Measurements from ENCODE around the gene GCHFR. TPM values are rescaled to one million over a fixed set of nuclear protein-coding genes. Genes with fewer than 3 reads are reported as not detected.

Gene GCHFR
- total and polyA plus RNA-seq, 2 donors (not counting 3 experiments of a cell fraction or from before 2014, with no cell fraction given): 6.3 to 14.2 TPM

- dilution Hi-C loops (cut with MboI; ENCODE audit: extremely low pct_ligation_motif_present, low sequenced_read_pairs) (no loop called here), intact Hi-C loops (cut with micrococcal nuclease) (no loop called here)
- Histone ChIP-seq H3K9me3 (replicated peaks; ENCODE audit: control insufficient read depth, insufficient read depth, low read length) (no peaks in the 10 kb centered on the region), H3K4me3 (replicated peaks in 1 of 3; ENCODE audit: insufficient read depth in 1 of 3, low read depth in 1 of 3, low read length in 3 of 3) (no peak overlapping the region), H3K9me1 (replicated peaks; ENCODE audit: control insufficient read depth, extremely low read depth, insufficient read depth, low read length) (no peaks in the 10 kb centered on the region), H3K4me1 (ENCODE audit: control insufficient read depth, extremely low read depth, insufficient read depth, low read length) (no peaks in the 10 kb centered on the region), H2AFZ (ENCODE audit: low read depth, low read length) (no peak overlapping the region), H3K27ac (ENCODE audit: insufficient read depth, low read depth, low read length) (no peak overlapping the region), H3K36me3 (ENCODE audit: control insufficient read depth in 2 of 2, extremely low read depth in 1 of 2, insufficient read depth in 2 of 2, low read length in 2 of 2) (peaks cover 20 to 25% of the 10 kb centered on the region in 2 experiments), H3K9ac (replicated peaks; ENCODE audit: extremely low read depth, insufficient read depth, low read length) (no peak overlapping the region), H3K4me2 (ENCODE audit: insufficient read depth, low read length) (no peak overlapping the region), H3K79me2 (ENCODE audit: control insufficient read depth, insufficient read depth, low read length) (no peaks in the 10 kb centered on the region), H3K27me3 (ENCODE audit: control insufficient read depth in 2 of 2, insufficient read depth in 2 of 2, low read length in 2 of 2) (no peaks in the 10 kb centered on the region), H4K20me1 (replicated peaks; ENCODE audit: control insufficient read depth, extremely low read depth, insufficient read depth, low read length) (no peaks in the 10 kb centered on the region)
- no TSS peak for BruUV-seq (replicated peaks)
- POLR2A ChIA-PET: no interaction called here
- FAIRE-seq: no peak
- CTCF ChIA-PET: interaction anchor here (1.4 to 1.7 kb wide), 4 partner anchors 9 to 150 kb away, joined by 3 to 7 read pairs (median 4); no protein-coding TSS in a partner anchor
- DNase-seq (ENCODE audit: low read depth, low spot score): no peak
- TF ChIP-seq CTCF (IDR thresholded peaks at IDR 0.05; ENCODE audit: extremely low read depth in 1 of 2, insufficient read depth in 1 of 2, low read depth in 1 of 2, low read length in 2 of 2): no peak
- no peak for TF ChIP-seq MYC (IDR thresholded peaks at IDR 0.05; ENCODE audit: low read depth, low read length)
- TF ChIP-seq FOS (IDR thresholded peaks at IDR 0.05; ENCODE audit: borderline replicate concordance, insufficient read depth, low read length): no peak
- TF ChIP-seq POLR2AphosphoS5 (IDR thresholded peaks at IDR 0.05; ENCODE audit: insufficient read depth, low read depth, low read length): no peak
- TF ChIP-seq POLR2A (IDR thresholded peaks at IDR 0.05; ENCODE audit: low read depth, low read length): no peak
- TF ChIP-seq JUN (IDR thresholded peaks at IDR 0.05; ENCODE audit: borderline replicate concordance, insufficient read depth, insufficient read length, low read depth): no peak
- TF ChIP-seq MAX (IDR thresholded peaks at IDR 0.05; ENCODE audit: insufficient read depth, insufficient read length): no peak
- TF ChIP-seq EZH2 (IDR thresholded peaks at IDR 0.05; ENCODE audit: borderline replicate concordance, low read depth, low read length, severe bottlenecking): no peak
- no peak for TF ChIP-seq GATA2 (IDR thresholded peaks at IDR 0.05; ENCODE audit: insufficient read depth, insufficient read length, low read depth, low read length)
Measured at GRCh38 chr15:40739854-40740253, 24.0 kb upstream of the GCHFR start.
